HG03460 (cell line): ENCODE measurements around the gene MAP2K2.
"Not testable (repeated sequence)": the region's sequence is repeated elsewhere in the genome, so short reads cannot be mapped to it uniquely, and the experiment has no call there.

Experiments
- ATAC-seq: cut with Tn5 transposase; IDR thresholded peaks from one replicate; pipeline ENCODE4 v1.9.1; 2021; ENCODE audit not compliant: unreplicated experiment

Gene MAP2K2

GRCh38 chr19:4123615-4124568 is at the start of gene MAP2K2:
Gene MAP2K2 (minus strand): TSS chr19:4124122. CDS start chr19:4123875, 247 bp downstream.
- ATAC-seq, result peak; percentile 78

- no peak for ATAC-seq
These were observed 49.0 kb upstream of the MAP2K2 start for GRCh38 chr19:4172861-4173473.

GRCh38 chr19:4171676-4172075 is 47.8 kb upstream of the MAP2K2 start:
- no peak for ATAC-seq

GRCh38 chr19:4164262-4164661 is 40.3 kb upstream of the MAP2K2 start:
- ATAC-seq, result no peak

GRCh38 chr19:4161415-4162077 is 37.6 kb upstream of the MAP2K2 start:
- no peak for ATAC-seq

GRCh38 chr19:4157971-4158370 is 34.0 kb upstream of the MAP2K2 start:
- ATAC-seq, result not testable (repeated sequence)

GRCh38 chr19:4157164-4157563 is 33.2 kb upstream of the MAP2K2 start:
- no peak for ATAC-seq

GRCh38 chr19:4154571-4155312 is 30.8 kb upstream of the MAP2K2 start:
- no peak for ATAC-seq

- no peak for ATAC-seq
These were observed 28.5 kb upstream of the MAP2K2 start for GRCh38 chr19:4152241-4152998.

GRCh38 chr19:4151623-4152022 is 27.7 kb upstream of the MAP2K2 start:
- ATAC-seq, result no peak

GRCh38 chr19:4149518-4150288 is 25.8 kb upstream of the MAP2K2 start:
- no peak for ATAC-seq

- ATAC-seq, result no peak
These were observed 20.8 kb upstream of the MAP2K2 start for GRCh38 chr19:4144666-4145249.

- ATAC-seq, result not testable (repeated sequence)
These were observed 19.0 kb upstream of the MAP2K2 start for GRCh38 chr19:4142916-4143315.

GRCh38 chr19:4140237-4140711 is 16.4 kb upstream of the MAP2K2 start:
- no peak for ATAC-seq

- no peak for ATAC-seq
These were observed 15.8 kb upstream of the MAP2K2 start for GRCh38 chr19:4139614-4140236.

GRCh38 chr19:4138445-4138844 is 14.5 kb upstream of the MAP2K2 start:
- no peak for ATAC-seq

GRCh38 chr19:4136680-4137088 is 12.8 kb upstream of the MAP2K2 start:
- ATAC-seq, result no peak

- ATAC-seq, result not testable (repeated sequence)
These were observed 11.5 kb upstream of the MAP2K2 start for GRCh38 chr19:4135386-4135785.
